HG03571 (cell line): ENCODE results near the gene TYSND1.
"Not testable (repeated sequence)": the region's sequence is repeated elsewhere in the genome, so short reads cannot be mapped to it uniquely, and the experiment has no call there.

Experiments
- ATAC-seq: cut with Tn5 transposase; IDR thresholded peaks from one replicate; pipeline ENCODE4 v1.9.1; 2021; ENCODE audit not compliant: unreplicated experiment

The TYSND1 gene

DNA sequence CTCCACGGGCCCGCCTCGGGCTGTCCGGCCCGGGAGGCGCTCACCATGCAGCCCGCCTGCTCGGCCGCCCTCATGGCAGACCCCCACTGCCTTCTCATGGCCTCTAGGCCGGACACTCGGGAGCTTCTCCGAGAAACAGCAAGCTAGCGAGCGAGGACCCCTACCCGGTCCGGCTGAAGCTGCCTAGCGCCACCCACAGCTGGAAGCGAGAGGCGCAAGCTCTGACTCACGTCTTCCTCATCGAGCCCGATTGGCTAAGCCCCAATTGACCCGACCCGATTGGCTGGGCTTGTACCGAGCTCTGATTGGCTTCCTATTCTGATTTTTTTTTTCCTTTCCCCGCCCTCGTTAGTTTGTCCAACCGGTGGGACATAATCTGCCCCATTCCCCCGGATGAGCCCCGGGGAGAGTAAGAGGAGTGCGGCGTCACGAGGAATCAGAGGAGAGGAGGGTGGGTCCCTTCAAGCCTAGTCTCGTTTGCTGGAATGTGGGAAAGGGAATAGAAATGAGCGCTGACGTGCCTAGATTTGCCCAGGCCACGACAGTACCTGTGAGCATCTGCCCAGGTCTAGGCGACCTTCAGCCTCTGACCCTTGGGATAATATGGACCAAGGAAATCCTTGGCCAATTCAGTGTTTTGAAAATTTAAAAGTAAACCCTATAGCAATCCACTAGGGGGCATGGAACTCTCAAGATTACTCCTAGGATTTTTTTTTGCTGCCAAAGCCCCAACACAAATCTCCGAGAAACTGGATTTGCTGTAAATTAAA lies at the start of gene TYSND1:
Gene TYSND1 (minus strand): TSS at position 212 of the 770 bp plus-strand sequence. CDS start 114 bp downstream, at position 98.
- ATAC-seq, result peak; percentile 90

DNA sequence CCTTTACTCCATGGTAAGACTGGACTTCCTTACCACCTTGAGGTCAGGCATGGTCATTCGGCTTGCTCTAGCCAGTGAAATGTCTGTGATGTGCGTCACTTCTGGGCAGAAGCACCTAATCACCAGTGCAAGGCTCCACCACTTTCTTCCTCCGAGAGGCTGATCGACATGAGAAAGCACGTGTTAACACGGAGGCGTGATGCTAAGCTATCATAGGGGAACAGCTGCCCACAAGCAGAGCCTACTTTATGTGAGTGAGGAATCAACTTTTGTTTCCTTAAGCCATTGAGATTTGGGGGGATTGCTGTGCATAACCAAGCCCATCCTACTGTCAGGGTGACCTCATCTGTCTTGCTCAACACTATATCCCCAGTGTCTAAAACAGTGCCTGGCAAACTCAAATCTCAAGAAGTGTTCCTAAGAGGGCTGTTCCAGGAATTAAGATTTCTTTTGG lies 46.9 kb upstream of the TYSND1 start:
- ATAC-seq, result no peak

GRCh38 chr10:70192326-70192968 lies 45.9 kb upstream of the TYSND1 start:
- ATAC-seq, result no peak

GRCh38 chr10:70191972-70192305 lies 45.4 kb upstream of the TYSND1 start:
- no peak for ATAC-seq

GRCh38 chr10:70191161-70191971 lies 44.9 kb upstream of the TYSND1 start:
- ATAC-seq, result no peak

- ATAC-seq, result no peak
These were observed 44.1 kb upstream of the TYSND1 start for GRCh38 chr10:70190581-70190980.

DNA sequence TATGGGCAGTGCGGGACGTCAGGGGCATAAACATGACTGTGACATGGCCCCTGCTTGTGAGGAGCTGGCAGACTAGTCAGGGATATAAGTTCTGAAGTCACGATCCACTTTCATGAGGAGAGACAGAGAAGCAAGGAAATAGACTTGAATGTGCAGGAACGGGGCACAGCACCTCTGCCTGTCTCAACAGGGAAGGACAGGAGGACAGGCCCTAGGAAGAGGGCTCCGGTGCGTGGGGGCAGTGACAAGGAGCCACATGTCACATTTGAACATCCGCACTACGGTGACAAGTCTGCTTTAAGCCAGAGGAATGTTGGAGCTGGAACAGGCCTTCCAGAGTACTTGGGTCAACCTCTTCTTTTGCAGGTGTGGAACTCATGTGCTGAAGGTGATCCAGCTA lies 43.6 kb upstream of the TYSND1 start:
- ATAC-seq, result no peak

- ATAC-seq, result no peak
These were observed 42.3 kb upstream of the TYSND1 start for GRCh38 chr10:70188768-70189167.

GRCh38 chr10:70186571-70186970 lies 40.1 kb upstream of the TYSND1 start:
- ATAC-seq, result no peak

- ATAC-seq, result no peak
These were observed 39.6 kb upstream of the TYSND1 start for GRCh38 chr10:70186090-70186489.

DNA sequence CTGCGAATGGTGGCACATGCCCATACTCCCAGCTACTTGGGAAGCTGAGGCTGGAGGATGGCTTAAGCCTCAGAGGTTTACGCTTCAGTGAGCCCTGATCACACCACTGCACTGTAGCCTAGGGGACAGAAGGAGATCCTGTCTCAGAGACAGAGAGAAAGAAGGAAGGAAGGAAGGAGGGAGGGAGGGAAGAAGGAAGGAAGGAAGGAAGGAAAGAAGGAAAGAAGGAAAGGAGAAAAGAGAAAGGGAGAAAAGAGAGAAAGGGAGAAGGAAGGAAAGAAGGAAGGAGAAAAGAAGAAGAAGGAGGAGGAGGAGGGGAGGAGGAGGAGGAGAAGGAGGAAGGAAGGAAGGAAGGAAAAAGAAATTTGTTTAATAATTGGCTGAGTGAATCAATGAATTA lies 36.8 kb upstream of the TYSND1 start:
- ATAC-seq, result no peak

- not testable (repeated sequence) for ATAC-seq
These were observed 32.7 kb upstream of the TYSND1 start for GRCh38 chr10:70179209-70179608.

GRCh38 chr10:70178139-70178725 lies 31.7 kb upstream of the TYSND1 start:
- ATAC-seq, result no peak

- no peak for ATAC-seq
These were observed 29.9 kb upstream of the TYSND1 start for GRCh38 chr10:70176441-70176840.

DNA sequence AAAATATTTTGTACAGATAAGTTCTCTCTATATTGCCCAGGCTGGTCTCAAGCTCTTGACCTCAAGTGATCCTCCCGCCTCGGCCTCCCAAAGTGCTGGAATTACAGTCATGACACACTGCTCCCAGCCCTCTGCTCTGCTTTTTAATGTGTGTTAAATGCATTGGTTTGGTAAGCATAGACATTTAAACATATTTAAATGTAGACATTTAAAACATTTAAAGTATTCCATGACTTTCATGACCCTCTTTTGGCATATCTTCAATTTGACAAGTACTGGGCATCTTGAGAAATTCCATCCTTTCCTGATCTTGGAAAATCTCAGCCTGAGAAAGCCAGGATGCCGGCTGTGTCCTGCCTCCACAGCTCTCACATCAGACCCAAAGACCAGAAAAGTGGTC lies 29.0 kb upstream of the TYSND1 start:
- no peak for ATAC-seq

DNA sequence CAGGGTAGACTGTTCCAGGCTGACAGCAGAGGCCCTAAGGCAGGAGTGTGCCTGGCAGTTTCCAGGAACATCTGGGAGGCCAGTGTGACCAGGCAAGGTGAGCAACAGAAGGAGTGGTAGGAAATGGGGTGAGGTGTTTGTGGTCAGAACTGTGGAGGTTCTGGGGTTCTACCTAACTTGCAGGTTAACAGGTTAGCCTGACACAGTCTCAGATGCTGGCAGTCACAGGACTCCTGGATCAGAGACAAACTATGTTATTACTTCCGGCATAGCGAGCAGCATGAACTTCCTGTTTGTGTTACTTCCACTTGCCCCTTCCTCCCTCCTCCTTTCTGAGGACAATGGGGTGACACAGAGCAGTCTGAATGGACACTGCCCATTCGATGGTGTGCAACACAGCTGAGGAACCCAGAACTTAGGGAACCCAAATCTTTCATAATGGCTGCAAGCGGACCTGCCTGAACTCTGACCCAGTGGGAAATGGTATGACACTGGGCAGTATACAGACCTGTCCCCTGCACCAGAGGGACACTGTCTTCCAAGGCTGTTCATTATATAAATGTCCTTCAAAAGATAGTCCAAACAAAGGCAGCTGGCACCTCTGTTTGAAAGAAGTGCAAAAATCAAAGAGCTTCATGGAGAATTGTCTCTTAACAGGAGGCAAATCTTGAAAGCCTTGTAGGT lies 27.7 kb upstream of the TYSND1 start:
- ATAC-seq, result no peak

GRCh38 chr10:70169649-70170364 lies 23.3 kb upstream of the TYSND1 start:
- peak; percentile 17 for ATAC-seq

- no peak for ATAC-seq
These were observed 22.5 kb upstream of the TYSND1 start for GRCh38 chr10:70169011-70169410.

GRCh38 chr10:70167246-70167645 lies 20.7 kb upstream of the TYSND1 start:
- no peak for ATAC-seq

DNA sequence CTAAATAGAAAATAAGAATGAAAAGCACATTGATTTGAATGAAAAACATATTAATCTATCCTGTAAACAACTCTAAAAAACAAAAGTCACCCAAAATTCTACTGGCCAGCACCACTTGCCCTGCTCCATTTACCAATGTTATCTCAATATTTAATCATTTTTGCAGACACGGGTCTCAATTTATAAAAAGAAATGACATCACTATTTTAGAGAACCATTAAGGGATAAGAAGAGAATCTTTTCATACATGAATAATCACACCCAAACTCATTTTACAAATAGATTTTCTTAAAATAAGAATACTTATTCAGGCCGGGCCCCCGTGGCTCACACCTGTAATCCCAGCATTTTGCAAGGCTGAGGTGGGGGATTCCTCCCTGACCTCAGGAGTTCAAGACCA lies 19.9 kb upstream of the TYSND1 start:
- no peak for ATAC-seq
